ENCODE data around the gene ARID4B. TPM values are rescaled to one million over a fixed set of nuclear protein-coding genes. Genes with fewer than 3 reads are reported as not detected.

The ARID4B gene
- total and polyA plus RNA-seq, 2 donors from 2014 or later, result 6.6 to 50.3 TPM

DNA sequence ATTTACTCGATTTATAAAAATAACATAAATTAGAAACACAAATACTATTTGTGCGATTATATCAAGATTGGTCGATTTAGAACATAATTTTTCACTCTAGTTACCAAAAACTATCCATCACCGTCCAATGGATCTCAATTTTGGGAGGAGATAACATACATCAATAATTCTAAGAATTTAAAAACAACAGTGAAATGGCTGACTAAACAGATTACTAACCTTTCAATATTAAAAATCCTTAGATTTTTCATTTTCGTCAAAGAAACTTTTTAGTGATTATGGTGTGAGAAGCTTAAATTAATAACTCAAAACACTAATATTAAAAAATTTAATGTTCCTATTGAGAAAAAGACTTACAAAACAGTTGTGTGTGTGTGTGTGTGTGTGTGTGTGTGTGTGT lies 91.9 kb downstream of the ARID4B start:
- H3K27ac ChIP-seq (ENCODE audit: low read depth in 2 of 2, low read length in 2 of 2), result no peak overlapping the region
- DNase-seq (no peak), FAIRE-seq (peak; percentile 17)
- intact Hi-C loops (cut with DNase I), result no loop called here
- H3K4me3 ChIP-seq (ENCODE audit: low read length in 3 of 3), result no peak overlapping the region
- H3K36me3 ChIP-seq (ENCODE audit: control insufficient read depth in 2 of 3, insufficient read depth in 3 of 3, low read length in 3 of 3), result peaks cover 0 to 32% (median 6%) of the 10 kb centered on the region in 3 donors
- TF ChIP-seq, protein P1, sequence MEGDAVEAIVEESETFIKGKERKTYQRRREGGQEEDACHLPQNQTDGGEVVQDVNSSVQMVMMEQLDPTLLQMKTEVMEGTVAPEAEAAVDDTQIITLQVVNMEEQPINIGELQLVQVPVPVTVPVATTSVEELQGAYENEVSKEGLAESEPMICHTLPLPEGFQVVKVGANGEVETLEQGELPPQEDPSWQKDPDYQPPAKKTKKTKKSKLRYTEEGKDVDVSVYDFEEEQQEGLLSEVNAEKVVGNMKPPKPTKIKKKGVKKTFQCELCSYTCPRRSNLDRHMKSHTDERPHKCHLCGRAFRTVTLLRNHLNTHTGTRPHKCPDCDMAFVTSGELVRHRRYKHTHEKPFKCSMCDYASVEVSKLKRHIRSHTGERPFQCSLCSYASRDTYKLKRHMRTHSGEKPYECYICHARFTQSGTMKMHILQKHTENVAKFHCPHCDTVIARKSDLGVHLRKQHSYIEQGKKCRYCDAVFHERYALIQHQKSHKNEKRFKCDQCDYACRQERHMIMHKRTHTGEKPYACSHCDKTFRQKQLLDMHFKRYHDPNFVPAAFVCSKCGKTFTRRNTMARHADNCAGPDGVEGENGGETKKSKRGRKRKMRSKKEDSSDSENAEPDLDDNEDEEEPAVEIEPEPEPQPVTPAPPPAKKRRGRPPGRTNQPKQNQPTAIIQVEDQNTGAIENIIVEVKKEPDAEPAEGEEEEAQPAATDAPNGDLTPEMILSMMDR (IDR thresholded peaks at IDR 0.05; ENCODE audit: borderline replicate concordance, extremely low read depth, insufficient read depth), result no peak
- H3K9me3 ChIP-seq (ENCODE audit: control insufficient read depth in 2 of 3, insufficient read depth in 1 of 3, low read length in 3 of 3), result no peaks in the 10 kb centered on the region
- H3K4me1 ChIP-seq (ENCODE audit: control insufficient read depth in 2 of 3, insufficient read depth in 2 of 3, low read depth in 1 of 3, low read length in 3 of 3), result no peaks in the 10 kb centered on the region
- H3K9ac ChIP-seq (ENCODE audit: low read length in 3 of 3), result no peak overlapping the region
- no peaks in the 10 kb centered on the region for H3K27me3 ChIP-seq (ENCODE audit: control insufficient read depth, insufficient read depth, low read length)

DNA sequence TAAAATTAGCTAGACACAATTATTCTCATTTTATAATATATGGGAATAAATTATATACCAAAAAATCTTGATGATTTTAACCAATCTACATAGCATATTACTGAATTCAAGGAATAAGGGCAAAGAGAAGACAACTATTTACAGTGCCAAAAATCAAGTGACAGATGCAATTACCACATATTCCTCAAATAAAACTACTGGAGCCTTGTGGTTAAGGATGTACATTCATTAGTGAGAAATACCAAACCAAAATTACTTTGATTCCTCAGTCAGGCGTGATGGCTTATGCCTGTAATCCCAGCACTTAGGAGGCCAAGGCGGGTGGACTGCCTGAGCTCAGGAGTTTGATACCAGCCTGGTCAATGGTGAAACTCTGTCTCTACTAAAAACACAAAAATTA lies 98.1 kb downstream of the ARID4B start:
- Histone ChIP-seq H3K27ac (ENCODE audit: low read depth in 2 of 2, low read length in 2 of 2) (no peak overlapping the region), H3K36me3 (ENCODE audit: control insufficient read depth in 2 of 3, insufficient read depth in 3 of 3, low read length in 3 of 3) (peaks cover 4 to 28% (median 8%) of the 10 kb centered on the region in 3 donors), H3K27me3 (ENCODE audit: control insufficient read depth, insufficient read depth, low read length) (no peaks in the 10 kb centered on the region), H3K4me3 (ENCODE audit: low read length in 3 of 3) (no peak overlapping the region), H3K9ac (ENCODE audit: low read length in 3 of 3) (no peak overlapping the region), H3K9me3 (ENCODE audit: control insufficient read depth in 2 of 3, insufficient read depth in 1 of 3, low read length in 3 of 3) (no peaks in the 10 kb centered on the region), H3K4me1 (ENCODE audit: control insufficient read depth in 2 of 3, insufficient read depth in 2 of 3, low read depth in 1 of 3, low read length in 3 of 3) (no peaks in the 10 kb centered on the region)
- TF ChIP-seq, protein P1 (IDR thresholded peaks at IDR 0.05; ENCODE audit: borderline replicate concordance, extremely low read depth, insufficient read depth), result no peak
- FAIRE-seq (no peak), DNase-seq (no peak)
- intact Hi-C loops (cut with DNase I), result no loop called here

DNA sequence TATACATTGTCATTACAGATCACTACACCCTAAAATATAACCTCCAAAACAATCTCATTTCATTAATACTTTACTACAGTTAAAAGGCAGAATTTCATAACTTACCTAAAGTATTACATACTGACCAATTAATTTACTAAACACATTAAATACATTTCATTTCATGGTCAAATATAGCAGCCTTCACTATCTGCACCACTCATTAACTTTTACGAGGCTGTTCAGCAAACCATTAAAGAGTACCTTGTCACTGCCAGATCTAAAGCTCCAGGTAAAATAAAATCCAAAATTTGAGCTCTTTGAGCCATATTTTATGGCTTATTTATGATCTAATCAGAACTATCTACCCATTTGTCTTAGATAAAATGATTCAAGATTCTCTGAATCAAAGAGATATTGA lies 100.6 kb downstream of the ARID4B start:
- Histone ChIP-seq H3K27me3 (ENCODE audit: control insufficient read depth, insufficient read depth, low read length) (no peaks in the 10 kb centered on the region), H3K9ac (ENCODE audit: low read length in 3 of 3) (no peak overlapping the region), H3K4me3 (ENCODE audit: low read length in 3 of 3) (no peak overlapping the region), H3K36me3 (ENCODE audit: control insufficient read depth in 2 of 3, insufficient read depth in 3 of 3, low read length in 3 of 3) (peaks cover 8 to 29% (median 10%) of the 10 kb centered on the region in 3 donors), H3K27ac (ENCODE audit: low read depth in 2 of 2, low read length in 2 of 2) (no peak overlapping the region), H3K4me1 (ENCODE audit: control insufficient read depth in 2 of 3, insufficient read depth in 2 of 3, low read depth in 1 of 3, low read length in 3 of 3) (no peaks in the 10 kb centered on the region), H3K9me3 (ENCODE audit: control insufficient read depth in 2 of 3, insufficient read depth in 1 of 3, low read length in 3 of 3) (no peaks in the 10 kb centered on the region)
- TF ChIP-seq, protein P1 (IDR thresholded peaks at IDR 0.05; ENCODE audit: borderline replicate concordance, extremely low read depth, insufficient read depth), result no peak
- DNase-seq, result peak in 1 of 5 donors; percentile 12
- intact Hi-C loops (cut with DNase I), result no loop called here
- no peak for FAIRE-seq

DNA sequence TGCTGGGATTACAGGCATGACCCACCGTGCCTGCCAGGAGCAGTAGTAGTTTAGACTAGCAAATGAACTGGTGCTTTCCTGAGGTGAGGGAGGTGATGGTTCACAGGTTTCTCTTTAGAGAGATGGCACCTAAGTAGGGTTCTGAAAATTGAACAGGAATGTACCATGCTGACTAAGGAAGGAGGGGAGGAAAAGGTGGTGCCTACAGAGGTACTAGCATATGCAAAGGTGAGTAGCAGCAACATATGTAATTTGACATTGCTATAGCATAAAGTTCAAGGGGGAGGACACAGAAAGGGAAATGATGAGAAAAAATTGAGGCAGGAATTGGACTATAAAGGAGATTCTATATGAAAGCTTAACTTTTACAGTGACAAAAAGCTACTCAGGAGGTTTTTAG lies 101.0 kb downstream of the ARID4B start:
- H3K4me1 ChIP-seq (ENCODE audit: control insufficient read depth in 2 of 3, insufficient read depth in 2 of 3, low read depth in 1 of 3, low read length in 3 of 3), result no peaks in the 10 kb centered on the region
- no peak overlapping the region for H3K9ac ChIP-seq (ENCODE audit: low read length in 3 of 3)
- H3K27ac ChIP-seq (ENCODE audit: low read depth in 2 of 2, low read length in 2 of 2), result no peak overlapping the region
- H3K4me3 ChIP-seq (ENCODE audit: low read length in 3 of 3), result no peak overlapping the region
- intact Hi-C loops (cut with DNase I), result no loop called here
- no peaks in the 10 kb centered on the region for H3K9me3 ChIP-seq (ENCODE audit: control insufficient read depth in 2 of 3, insufficient read depth in 1 of 3, low read length in 3 of 3)
- FAIRE-seq (no peak), DNase-seq (no peak)
- no peaks in the 10 kb centered on the region for H3K27me3 ChIP-seq (ENCODE audit: control insufficient read depth, insufficient read depth, low read length)
- peaks cover 8 to 29% (median 10%) of the 10 kb centered on the region in 3 donors for H3K36me3 ChIP-seq (ENCODE audit: control insufficient read depth in 2 of 3, insufficient read depth in 3 of 3, low read length in 3 of 3)
- TF ChIP-seq, protein P1 (IDR thresholded peaks at IDR 0.05; ENCODE audit: borderline replicate concordance, extremely low read depth, insufficient read depth), result no peak
